Measurements from ENCODE around the gene PSMA1. TPM values are rescaled to one million over a fixed set of nuclear protein-coding genes. Genes with fewer than 3 reads are reported as not detected.

PSMA1 gene
- total and polyA plus RNA-seq, 2 of the 8 experiments (the other 6 are each of a cell fraction or from before 2014, with no cell fraction given): 148 to 159 TPM

GRCh38 chr11:14458377-14458776, 61.8 kb downstream of the PSMA1 start (continued):
- TF ChIP-seq RNF2 (IDR thresholded peaks at IDR 0.05; ENCODE audit: borderline replicate concordance, low read depth, low read length, missing control alignments, poor library complexity, severe bottlenecking) (no peak), USF2 (IDR thresholded peaks at IDR 0.05; ENCODE audit: low read length) (no peak), PHF8 (conservative IDR thresholded peaks at IDR 0.05; ENCODE audit: low read depth, low read length) (no peak), EGR1 (IDR thresholded peaks at IDR 0.05; ENCODE audit: borderline replicate concordance, low read depth, low read length) (no peak), TBP (IDR thresholded peaks at IDR 0.05; ENCODE audit: low read depth, low read length) (no peak), SIN3A (conservative IDR thresholded peaks at IDR 0.05 in 1 of 2, IDR thresholded peaks at IDR 0.05 in 1 of 2; ENCODE audit: low read depth in 1 of 2, low read length in 2 of 2) (no peak), ASH2L (IDR thresholded peaks at IDR 0.05; ENCODE audit: low read length) (no peak), KDM4A (IDR thresholded peaks at IDR 0.05; ENCODE audit: low read depth, low read length, severe bottlenecking) (no peak), CBX8 (IDR thresholded peaks at IDR 0.05; ENCODE audit: borderline replicate concordance, low read depth, low read length) (no peak)

Data from H1 (cell line).